ENCODE results near the gene FAM81A.
"Not testable (repeated sequence)": the region's sequence is repeated elsewhere in the genome, so short reads cannot be mapped to it uniquely, and the experiment has no call there.

FAM81A gene

DNA sequence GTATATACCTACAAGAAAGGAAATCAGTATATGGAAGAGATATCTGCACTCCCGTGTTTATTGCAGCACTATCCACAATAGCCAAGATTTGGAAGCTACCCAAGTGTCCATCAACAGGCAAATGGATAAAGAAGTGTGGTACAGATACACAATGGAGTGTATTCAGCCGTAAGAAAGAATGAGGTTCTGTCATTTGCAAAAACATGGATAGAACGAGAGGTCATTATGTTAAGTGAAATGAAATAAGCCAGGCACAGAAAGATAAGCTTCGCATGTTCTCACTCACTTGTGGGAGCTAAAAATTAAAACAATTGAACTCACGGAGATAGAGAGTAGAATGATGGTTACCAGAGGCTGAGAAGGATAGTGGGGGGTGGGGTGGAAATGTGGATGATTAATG is 53.1 kb downstream of the FAM81A start:
- no peak for DNase-seq

GRCh38 chr15:59492389-59493377 is 54.7 kb downstream of the FAM81A start:
- DNase-seq, result peak; percentile 47

- DNase-seq, result peak; percentile 30
Measured at GRCh38 chr15:59501597-59501996, 63.6 kb downstream of the FAM81A start.

DNA sequence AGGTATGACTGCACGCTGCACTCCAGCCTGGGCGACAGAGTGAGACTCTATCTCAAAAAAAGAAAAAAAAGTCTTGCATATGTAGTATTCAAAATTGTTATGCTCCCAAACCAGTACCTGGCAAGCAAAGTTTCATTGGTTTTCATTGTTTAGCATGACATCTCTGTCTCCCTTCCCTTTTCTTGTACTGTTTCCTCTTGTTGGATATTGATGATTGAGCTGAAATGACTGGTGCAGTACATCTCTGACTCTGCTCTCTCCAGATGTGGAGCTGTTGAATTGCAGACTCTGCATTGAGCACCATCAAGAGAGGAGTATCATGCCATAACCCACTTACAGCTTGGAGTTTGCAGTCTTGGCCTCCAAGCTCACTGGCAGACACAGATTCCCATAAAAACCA is 77.2 kb downstream of the FAM81A start:
- DNase-seq, result no peak

DNA sequence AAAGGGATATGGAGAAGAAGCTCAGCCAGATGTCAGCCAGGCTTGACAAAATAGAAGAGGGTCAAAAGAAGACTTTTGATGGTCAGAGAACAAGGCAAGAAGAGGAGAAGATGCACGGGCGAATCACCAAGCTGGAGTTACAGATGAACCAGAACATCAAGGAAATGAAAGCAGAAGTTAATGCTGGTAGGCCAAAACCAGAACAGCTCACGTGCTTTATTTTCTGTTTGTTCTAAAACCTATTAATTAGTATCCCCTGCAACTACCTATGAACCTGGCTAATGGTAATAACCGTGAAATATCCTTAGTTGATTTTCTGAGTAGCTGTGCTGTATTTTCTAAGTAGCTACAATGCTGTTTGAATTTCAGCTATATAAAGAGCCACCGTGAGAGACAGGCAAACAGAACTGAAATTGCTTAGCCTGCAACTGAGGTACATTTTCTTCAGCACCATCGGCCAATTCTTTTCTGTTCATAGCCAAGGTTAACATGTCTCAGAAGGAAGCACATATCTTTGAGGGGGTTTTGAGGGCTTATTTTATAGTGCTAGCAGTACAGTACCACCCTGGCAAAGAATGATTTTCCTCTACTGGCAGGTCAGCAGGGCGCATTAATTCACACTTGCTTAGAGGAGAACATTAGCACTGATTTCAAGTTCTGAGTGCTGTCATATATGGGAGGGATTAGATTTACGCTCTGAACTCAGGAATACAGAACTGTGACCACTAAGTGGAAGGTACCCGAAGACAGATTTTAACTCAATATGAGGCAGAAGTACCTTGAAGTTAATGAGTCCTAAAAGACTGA is 78.9 kb downstream of the FAM81A start:
- no peak for DNase-seq

GRCh38 chr15:59519329-59519728 is 81.3 kb downstream of the FAM81A start:
- no peak for DNase-seq

DNA sequence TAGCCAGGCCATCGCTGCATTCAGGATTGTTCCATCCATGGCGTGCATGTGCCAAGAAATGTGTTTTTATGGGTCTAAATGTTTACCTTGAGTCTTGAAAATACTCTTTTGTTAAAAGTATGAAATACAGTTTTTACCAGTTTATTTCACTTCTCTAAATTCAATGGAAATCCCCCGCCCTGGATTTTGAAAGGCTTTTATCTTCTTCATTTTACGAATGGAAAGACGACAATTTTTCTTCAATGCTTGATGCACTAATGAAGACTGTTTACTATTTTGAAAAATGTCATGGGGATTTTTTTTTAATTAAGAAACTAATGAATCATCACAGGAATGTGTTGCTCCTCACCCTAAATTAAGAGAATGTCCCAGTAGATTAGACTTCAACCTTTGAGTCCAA is 83.5 kb downstream of the FAM81A start:
- no peak for DNase-seq

GRCh38 chr15:59522988-59523461 is 85.0 kb downstream of the FAM81A start:
- DNase-seq, result no peak

DNA sequence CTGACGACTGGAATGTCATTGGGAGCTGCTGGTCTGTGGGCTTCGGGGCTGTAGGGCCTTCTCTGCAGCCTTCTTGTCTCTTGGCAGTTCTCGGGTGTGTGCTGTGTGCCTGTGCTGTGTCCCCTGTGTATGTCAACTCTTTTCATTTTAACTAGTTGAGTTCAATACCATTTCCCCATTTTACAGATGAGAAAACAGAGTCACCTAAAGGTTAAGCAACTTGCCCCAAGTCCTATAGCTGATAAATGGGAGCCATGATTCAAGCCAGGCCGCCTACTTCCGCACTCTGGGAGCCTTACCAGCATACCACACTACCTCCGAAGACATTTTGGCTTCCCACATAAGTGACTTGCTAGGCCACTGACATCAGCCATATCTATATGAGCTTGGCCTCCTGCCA is 85.7 kb downstream of the FAM81A start:
- no peak for DNase-seq

DNA sequence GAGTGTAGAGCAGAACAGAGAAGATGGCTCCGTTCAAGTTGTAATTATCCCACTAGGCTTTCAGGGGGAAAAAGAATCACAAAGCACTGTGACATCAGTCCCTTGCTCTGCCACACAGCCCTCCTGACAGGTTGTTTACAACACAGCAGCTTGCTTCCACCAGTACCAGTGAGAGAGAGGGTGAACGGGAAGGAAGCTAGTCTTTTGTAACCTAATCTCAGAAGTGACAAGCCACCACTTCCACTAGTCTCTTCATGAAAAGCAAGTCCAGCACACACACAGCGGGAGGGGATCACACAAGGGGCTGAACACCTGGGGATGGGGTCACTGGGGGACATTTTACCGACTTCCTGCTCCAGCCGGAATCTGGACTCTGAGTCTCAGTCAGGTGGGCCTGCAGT is 86.3 kb downstream of the FAM81A start:
- DNase-seq, result no peak

GRCh38 chr15:59526466-59526865 is 88.5 kb downstream of the FAM81A start:
- not testable (repeated sequence) for DNase-seq

GRCh38 chr15:59528429-59528828 is 90.4 kb downstream of the FAM81A start:
- no peak for DNase-seq

DNA sequence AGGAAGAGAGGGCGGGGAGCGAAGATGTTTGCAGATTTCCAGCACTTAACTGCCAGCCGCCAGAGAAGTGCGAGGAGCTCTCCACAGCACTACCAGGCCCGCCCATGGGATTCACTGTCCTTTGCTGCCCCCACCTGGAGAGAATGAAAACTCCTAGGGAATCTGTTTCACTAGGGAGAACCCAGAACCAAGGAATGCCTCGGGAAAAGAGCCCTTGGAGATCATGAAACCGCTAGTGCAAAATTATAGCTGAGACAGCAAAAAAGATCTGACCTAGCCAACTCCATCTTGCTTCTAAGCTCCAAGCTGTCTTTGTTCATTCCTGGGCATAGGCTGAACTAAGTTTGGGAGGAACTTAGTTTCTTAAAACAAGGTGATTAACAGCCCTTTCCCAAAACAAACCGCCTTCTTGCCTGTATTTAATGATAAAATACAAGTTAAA is 91.0 kb downstream of the FAM81A start:
- peak; percentile 77 for DNase-seq

DNA sequence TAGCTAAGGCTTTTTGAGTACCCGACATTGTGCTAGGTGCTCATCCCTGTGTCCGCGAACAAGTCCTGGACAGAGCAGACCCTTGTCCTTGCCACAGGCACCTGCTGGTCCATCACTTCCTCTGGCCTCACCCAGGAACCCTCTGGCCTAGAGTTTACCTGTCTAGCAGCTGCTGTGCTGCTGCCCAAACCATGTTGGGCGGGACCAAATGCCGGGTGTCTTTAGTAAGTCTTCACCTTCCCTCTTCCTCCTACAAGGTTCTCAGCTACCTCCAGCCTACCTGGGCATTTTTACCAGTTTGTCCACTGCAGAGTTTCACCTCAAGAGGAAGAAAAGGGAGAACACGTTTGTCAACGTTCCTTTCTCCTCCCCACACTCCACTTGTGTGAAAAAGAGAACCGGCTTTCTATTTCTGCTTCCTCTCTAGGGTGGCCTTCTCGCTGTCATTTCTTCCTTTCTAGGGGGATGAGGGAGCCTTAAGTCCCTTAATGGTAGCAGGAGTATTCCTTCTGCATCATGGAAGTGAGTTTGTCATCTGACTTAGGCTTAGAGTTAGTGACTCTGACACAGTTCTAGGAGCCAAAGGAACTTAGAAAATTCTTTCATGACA is 93.2 kb downstream of the FAM81A start:
- no peak for DNase-seq

- peak; percentile 45 for DNase-seq
Measured at GRCh38 chr15:59532770-59533379, 94.9 kb downstream of the FAM81A start.

DNA sequence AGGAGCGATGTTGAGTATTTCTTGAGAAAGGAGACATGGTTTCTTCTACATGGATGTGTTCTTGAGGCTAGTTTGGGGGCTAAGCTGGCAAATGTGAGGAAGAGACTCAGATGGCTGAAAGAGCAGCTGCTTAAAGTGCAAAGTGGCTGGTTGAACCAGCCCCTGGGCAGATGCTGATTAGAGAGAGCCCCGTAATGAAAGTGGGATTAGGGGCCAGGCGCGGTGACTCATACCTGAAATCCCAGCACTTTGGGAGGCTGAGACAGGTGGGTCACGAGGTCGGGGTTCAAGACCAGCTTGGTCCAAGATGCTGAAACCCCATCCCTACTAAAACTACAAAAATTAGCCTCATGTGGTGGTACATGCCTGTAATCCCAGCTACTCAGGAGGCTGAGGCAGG is 98.6 kb downstream of the FAM81A start:
- DNase-seq, result no peak

- DNase-seq, result no peak
Measured at GRCh38 chr15:59537403-59537802, 99.4 kb downstream of the FAM81A start.

GRCh38 chr15:59538494-59538893 is 100.5 kb downstream of the FAM81A start:
- no peak for DNase-seq

- no peak for DNase-seq
Measured at GRCh38 chr15:59539799-59540198, 101.8 kb downstream of the FAM81A start.

GRCh38 chr15:59540654-59541053 is 102.7 kb downstream of the FAM81A start:
- DNase-seq, result no peak

DNA sequence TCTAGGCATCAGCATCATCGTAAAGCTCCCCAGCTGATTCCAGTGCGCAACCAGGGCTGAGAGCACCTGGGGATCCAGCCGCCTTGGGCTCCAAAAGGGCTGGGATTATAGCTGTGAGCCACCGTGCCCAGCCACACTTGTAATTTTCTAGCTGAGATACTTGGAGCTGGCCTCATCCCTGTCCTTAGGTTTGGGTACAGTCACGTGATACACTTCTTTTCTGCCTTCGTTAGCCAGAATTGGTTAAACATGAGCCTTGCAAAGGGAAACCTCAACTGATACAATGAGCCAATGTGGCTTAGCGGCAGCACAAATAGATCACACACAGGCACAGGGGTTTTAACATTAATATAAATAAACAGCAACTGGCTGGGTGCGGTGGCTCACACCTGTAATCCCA is 103.8 kb downstream of the FAM81A start:
- no peak for DNase-seq

DNA sequence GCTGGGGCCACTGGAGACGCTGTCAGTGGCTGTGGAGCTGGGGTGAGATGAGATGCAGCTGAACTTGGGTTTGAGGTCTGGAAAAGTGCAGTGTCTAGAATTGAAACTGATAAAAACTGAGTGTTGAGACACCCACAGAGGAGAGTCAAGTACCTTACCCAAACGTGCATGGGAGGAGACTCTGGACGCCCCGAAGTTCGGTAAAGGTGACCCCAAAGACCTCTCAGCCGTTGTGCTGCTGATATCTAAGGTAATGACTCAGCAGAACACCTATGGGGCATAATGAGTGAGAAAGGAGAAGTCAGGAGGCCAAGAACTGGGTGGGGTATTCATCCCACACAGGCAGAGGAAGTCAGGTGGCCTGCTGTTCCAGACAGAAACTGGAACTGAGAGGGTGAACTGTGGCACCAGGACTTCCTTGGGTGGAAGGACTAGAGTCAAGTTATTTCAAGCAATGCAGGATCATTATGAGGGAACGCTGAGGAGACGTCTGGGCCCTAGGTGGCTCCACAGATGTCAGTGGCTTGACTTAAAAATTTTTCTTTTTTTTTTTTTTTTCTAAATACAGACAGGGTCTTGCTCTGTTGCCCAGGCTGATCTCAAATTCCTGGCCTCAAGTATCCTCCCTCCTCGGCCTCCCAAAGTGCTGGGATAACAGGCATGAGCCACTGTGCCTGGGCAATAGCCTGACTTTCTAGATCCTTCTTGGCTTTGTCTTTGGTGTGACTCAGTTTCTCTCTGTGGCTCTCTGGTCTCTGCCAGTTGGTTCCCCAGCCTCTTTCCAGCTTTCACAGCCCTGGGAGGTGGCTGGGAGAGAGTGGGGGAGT is 105.9 kb downstream of the FAM81A start:
- peak; percentile 19 for DNase-seq

Data from activated CD4-positive, alpha-beta T cell treated with anti-CD3 and anti-CD28 coated beads for 48 hours (primary cell).